ENCODE results near the gene KAZN.

KAZN gene

GRCh38 chr1:14590411-14591180, 7.9 kb upstream of the KAZN start:
- DNase-seq = no peak

DNA sequence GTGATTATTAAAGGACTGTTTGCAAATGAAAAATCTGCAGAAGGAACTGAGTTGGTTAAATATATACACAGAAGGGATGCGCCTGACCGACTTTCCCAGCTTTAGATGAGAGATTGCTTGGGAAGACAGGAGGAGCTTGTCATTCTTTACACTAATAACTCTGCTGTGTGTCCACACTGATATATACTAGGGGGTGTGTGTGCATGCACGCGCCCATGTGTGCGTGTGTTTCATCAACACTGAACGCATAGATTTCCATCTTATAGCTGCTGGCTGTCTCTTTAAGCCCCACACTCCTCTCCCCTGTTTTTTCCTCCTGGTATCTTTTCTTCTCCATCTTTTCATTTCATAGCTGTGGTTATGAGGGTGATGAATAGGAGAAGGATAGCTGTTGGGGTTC, 6.9 kb upstream of the KAZN start:
- DNase-seq = no peak

DNA sequence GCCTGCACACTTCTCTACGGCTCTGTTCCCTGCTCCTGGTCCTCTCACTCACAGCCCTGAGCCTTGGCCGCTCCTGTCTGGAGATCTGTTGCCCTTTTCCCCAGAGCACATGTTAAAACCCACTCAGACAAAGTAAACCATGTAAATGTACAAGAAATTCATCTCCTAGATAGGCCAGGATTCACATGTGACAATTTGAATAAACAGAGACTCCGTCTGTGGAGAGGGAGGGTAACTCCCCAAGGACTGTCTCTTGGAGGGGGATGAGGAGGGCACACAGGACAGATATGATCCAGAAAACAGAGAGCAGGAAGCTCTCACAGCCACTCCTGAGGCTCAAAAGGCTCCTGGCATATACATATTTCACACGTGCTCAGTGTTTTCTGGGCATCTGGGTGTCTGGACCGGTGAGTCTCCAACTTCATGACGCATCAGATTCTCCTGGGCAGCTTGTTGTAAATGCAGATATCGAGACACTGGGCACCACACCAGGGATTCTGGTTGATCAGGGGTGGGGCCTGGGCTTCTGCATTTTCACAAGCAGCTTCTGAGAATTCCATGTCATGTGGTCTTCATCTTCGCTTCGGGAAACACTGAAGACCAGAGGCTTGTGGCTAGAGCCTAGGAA, 6.4 kb upstream of the KAZN start:
- DNase-seq = no peak

GRCh38 chr1:14593302-14593701, 5.2 kb upstream of the KAZN start:
- no peak for DNase-seq

- DNase-seq = no peak
Measured at GRCh38 chr1:14594045-14594444, 4.4 kb upstream of the KAZN start.

- no peak for DNase-seq
Measured at GRCh38 chr1:14596591-14596990, 1.9 kb upstream of the KAZN start.

DNA sequence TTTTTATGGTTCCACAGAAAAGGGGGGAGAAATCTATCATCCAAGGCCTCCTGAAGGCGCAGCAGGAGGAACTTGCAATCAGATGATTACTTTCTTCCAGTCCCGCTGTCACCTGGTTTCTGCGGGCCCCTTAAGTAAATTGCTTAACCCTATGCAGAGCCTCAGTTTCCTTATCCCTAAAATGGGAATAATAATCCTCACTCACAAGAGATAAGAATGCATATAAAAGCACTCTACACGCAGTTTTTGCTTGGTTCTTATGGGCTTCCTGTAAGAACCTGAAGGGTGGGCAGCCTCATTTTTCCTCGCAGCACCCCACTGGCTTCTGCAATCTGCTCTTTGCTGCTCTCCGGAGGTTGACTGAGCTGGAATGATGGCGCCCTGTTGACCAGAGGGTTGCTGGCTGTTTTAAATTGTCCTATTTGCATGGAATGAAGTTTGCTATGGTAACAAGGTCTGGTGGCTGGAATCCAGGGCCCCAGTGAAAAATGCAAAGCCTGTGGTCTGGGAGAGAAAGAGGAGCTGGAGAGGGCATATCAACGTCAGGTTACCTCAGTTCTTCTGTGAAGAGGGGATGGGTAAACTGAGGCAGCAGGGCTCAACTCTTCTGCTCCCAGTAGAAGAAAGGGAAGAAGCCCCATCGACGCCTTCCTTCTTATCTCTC, 1.0 kb upstream of the KAZN start:
- no peak for DNase-seq

DNA sequence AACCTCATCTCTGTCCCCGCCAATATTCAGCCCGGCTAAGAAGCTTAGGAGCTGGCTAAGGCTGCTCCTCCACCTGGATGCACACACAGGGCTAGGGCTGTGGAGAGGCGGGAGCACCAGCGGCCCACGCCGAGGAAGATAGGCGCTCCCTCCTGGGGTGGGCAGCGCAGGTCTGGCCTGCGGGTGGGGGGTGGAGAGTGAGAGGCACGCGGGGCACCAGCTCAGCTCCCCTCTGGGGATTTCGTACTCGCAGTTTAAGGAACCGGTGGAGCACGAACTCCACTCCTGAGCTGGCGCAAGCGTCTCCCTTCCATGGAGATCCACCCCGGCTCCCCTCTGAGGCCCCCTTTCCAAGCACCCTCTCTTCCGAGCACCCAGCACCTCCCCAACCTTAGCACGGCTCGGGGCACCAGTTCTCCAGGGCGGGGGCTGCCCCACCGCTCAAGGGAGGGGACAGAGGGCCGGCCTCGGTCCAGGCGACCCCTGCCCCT, 433 bp upstream of the KAZN start:
- no peak for DNase-seq

- DNase-seq = no peak
Measured at GRCh38 chr1:14599183-14599791, 802 bp downstream of the KAZN start.

DNA sequence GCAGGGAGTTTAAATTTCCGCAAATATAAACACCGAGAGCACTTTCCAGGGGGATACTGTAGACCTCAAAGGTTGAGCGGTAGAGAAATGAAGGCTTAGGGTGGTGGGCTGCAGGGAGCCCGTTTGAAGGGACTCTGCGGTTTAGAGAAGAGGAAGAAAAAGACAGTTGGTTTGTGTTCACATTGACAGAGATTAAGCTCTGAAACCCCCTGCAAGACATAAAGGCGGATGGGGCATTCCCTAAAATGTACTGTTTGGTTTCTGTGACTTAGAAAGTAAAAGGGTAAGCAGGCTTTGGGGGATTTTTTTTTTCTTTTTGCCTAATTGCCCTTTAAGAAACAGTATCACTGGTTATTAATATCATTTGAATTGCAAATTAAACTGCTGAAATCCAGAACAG, 1.3 kb downstream of the KAZN start:
- no peak for DNase-seq

GRCh38 chr1:14600405-14601112, 2.1 kb downstream of the KAZN start:
- no peak for DNase-seq

- DNase-seq = no peak
Measured at GRCh38 chr1:14602136-14602535, 3.7 kb downstream of the KAZN start.

DNA sequence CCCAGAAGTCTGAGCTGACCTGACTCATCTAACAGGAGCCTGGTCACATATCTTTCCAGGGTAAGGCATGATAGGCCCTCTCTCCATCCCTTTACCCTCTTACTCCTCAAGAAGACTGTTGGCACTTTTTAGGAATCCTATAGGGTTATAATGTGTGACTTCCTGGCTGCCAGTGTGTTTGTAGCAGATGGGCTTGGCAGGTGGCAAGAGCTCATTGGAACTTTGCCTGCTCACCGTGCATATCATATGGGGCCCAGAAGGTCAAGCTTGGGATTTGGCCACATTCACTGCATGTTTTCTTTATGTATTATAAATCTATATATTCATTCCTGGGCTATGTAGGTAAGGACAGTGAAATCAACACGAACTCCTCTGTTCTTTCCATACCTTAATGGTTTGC, 5.2 kb downstream of the KAZN start:
- DNase-seq = no peak

GRCh38 chr1:14604414-14604813, 5.9 kb downstream of the KAZN start:
- DNase-seq = no peak

DNA sequence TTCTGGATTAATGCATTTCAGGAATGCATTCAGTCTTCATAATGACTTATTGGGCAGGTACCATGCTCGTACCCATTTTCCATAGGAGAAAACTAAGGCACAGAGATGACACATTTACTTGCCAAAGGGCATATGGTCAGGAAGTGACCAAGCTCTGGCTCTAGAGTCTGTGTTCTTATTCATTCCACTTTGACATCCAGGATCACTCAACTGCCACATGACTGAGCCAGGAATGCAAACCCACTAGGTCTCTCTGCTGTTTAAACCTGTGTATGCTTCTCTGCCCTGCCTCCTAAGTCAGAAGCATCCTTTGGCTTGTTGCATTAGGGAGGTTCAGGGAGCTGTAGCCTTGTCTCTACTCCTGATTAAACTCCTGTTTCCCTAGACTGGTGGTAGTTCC, 7.5 kb downstream of the KAZN start:
- no peak for DNase-seq

GRCh38 chr1:14606632-14607031, 8.1 kb downstream of the KAZN start:
- no peak for DNase-seq

DNA sequence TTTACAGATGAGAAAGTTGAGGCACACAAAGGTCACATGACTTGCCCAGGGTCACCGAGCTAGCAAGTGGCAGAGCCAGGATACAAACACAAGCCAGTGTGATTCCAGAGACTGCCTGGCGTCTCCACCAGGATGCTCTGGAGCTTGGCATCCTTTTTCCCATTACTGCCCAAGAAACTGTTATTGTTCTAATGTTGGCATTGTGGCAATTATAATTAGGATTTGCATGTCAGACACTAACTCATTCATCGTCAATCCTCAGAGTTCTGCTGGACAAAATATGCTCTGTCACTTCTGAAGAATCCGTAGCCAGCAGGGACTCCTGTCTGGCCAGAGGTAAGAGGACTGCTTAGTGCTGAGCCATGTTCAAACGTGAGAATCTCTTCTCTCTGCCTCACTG, 8.8 kb downstream of the KAZN start:
- DNase-seq = no peak

GRCh38 chr1:14608308-14608707, 9.8 kb downstream of the KAZN start:
- no peak for DNase-seq

DNA sequence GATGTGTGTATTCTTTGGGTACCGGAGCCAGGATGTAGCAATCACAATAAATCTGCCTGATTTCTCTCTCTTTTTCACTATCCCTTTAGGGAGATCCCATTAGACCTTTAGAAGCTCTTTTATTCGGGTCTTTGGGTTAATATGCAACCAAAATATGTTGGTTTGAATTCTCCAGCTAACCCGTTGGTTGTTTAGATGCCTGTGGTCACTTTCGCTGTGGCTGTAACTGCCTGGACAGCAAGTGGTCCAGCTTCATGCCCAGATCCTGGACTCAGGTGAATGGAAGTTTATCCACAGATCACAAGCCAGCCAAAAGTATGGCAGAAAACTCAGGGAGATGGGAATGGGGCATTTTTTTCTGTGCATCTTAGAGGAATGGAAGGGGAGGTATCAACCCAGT, 12.3 kb downstream of the KAZN start:
- no peak for DNase-seq

- no peak for DNase-seq
Measured at GRCh38 chr1:14611792-14612191, 13.3 kb downstream of the KAZN start.

GRCh38 chr1:14612256-14612655, 13.8 kb downstream of the KAZN start:
- DNase-seq = no peak

DNA sequence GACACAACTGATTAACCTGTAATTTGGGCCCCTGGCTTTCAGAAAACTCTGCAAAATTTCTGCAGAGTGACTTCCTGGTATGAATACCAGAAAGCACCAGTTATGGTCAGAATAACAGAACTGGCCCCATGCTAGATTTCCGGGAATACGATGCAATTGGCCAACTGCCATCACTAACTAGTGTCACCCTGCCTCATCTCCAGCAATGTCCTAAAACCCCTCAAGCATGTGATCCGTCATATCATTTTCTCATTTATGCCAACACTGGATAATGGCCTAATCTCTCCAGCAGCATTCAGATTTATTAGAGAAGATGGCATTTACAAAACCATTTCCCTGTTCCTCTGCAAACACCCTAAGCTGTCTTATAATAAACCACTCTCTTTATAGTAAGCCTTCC, 15.4 kb downstream of the KAZN start:
- DNase-seq = no peak

DNA sequence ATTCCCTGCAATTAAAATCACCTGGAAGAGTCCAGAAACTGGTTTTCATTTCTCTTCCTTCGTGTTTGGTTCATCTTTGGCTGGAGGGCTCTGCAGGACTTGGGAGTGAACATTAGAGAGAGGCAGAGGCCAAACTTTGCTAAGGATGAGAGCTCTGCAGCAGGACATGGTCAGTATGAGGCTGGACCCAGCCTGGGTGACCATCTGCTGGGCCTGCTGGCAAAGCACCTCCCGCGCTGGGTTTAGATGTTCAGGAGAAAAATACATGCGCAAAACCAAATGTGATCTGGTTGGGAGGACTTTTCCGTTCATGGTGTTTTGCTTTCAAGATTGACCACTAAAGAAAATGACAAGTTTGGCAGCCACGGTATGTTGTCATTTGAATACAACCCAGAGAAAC, 15.9 kb downstream of the KAZN start:
- DNase-seq = no peak

Measured in NK-92 treated with Interleukin-12 subunit alpha and Interleukin-12 subunit beta, amount 100 ng/mL, for 24 hours (cell line).